ENCODE results near the gene ZNF775.
A peak's percentile ranks its signal among the peaks of the same experiment; 100 is the strongest.

Gene ZNF775

DNA sequence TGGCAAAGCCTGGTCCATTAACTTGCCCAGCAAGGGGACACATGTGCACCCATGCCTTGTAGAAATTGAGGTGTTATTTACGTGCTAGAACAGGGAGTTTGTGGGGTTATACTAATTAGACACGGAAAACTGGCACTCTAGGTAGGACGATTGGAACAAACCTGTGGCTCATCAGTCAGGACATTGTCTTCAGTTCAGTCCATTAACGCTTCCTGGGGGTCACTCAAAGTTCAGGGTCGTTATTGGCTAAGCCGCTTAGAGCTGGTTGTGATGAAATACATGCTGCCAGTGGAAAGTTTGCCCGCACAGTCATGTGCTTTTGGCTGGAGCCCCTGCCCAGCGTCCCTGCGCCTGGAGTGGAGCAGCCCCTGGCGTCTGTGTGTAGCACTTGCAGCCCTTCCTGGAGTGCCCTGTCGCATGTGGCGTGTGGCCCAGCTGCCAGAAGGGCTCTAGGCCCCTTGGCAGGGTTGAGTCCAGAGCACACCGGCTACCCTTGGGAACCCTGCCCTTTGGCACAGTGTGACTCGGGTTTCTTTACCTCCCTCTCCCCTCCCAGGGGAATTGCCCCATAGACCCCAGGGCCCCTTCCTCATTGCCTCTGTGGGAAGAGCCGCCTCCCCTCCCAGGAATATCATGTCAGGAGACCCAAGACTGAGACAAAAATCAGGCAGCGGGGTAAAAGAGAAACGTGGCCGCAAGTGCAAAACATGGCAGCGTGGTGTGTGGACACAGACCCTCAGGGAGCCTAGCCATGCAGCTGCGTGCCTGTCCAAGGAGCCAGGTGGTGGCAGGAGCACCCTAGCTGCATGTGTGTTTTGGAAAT, 9.8 kb downstream of the ZNF775 start:
- H3K4me1 ChIP-seq (ENCODE audit: insufficient read depth, low read length) = peaks cover 40% of the 10 kb centered on the region

GRCh38 chr7:150389532-150389816, 10.3 kb downstream of the ZNF775 start:
- Histone ChIP-seq H3K9ac (ENCODE audit: low read depth, low read length) (no peak overlapping the region), H3K4me1 (ENCODE audit: insufficient read depth, low read length) (peaks cover 40% of the 10 kb centered on the region), H3K9me3 (ENCODE audit: control insufficient read depth, insufficient read depth, low read length) (no peaks in the 10 kb centered on the region), H3K36me3 (ENCODE audit: insufficient read depth, low read length) (peaks cover 10% of the 10 kb centered on the region)

More for the DNA sequence above, 9.8 kb downstream of the ZNF775 start:
- no peaks in the 10 kb centered on the region for H3K9me3 ChIP-seq (ENCODE audit: control insufficient read depth, insufficient read depth, low read length)
- H3K9ac ChIP-seq (ENCODE audit: low read depth, low read length) = no peak overlapping the region
- H3K36me3 ChIP-seq (ENCODE audit: insufficient read depth, low read length) = peaks cover 10% of the 10 kb centered on the region

DNA sequence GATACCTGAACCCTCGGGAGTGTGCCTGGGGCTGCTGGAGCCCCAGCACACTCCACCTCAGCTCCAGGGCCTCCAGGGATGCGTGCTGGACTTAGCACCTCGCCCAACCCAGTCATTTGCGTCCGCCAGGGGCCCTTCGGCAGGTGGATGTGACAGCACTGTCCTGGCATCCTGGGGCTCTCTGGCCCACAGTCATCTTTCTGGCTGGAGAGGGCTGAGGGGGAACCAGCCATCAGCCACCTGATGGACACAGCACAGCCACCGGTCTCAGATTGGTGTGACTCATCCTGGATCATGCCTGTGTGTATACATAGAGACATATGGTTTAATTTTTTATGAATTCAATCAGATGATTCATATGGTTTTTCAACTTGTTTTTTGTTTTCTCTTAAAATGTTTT, 11.1 kb downstream of the ZNF775 start:
- H3K4me1 ChIP-seq (ENCODE audit: insufficient read depth, low read length) = peaks cover 38% of the 10 kb centered on the region
- peaks cover 10% of the 10 kb centered on the region for H3K36me3 ChIP-seq (ENCODE audit: insufficient read depth, low read length)
- H3K9ac ChIP-seq (ENCODE audit: low read depth, low read length) = no peak overlapping the region
- H3K9me3 ChIP-seq (ENCODE audit: control insufficient read depth, insufficient read depth, low read length) = no peaks in the 10 kb centered on the region

DNA sequence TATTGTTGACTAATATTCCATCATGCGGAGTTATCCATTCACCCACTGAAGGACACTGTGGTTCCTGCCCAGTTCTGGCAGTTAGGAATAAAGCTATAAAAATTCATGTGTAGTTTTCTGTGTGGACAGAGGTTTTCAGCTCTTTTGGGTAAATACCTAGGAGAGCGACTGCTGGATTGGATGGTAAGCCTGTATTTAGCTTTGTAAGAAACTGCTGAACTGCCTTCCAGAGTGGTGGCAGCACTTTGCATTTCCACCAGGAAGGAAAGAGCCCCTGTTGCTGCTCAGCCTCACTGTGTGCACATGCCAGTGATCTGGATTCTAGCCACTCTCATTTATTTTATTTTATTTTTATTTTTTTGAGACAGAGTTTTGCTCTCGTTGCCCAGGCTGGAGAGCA, 14.2 kb downstream of the ZNF775 start:
- H3K36me3 ChIP-seq (ENCODE audit: insufficient read depth, low read length) = peaks cover 10% of the 10 kb centered on the region

DNA sequence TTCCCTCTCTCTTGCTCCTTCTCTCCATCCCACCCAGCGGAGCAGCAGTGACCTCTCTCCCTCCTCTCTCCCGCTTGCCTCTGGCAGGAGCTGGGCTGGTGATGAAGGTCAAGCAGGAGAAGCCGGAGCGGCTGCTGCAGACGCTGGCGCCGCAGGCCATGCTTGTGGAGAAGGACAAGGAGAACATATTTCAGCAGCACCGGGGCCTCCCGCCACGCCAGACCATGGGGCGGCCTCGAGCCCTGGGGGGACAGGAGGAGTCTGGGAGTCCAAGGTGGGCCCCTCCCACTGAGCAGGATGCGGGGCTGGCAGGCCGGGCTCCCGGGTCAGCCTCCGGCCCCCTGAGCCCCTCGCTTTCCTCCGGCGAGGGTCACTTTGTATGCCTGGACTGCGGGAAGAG, 17.3 kb downstream of the ZNF775 start:
- Histone ChIP-seq H3K4me1 (ENCODE audit: insufficient read depth, low read length) (peaks cover 46% of the 10 kb centered on the region), H3K9ac (ENCODE audit: low read depth, low read length) (no peak overlapping the region), H3K36me3 (ENCODE audit: insufficient read depth, low read length) (no peaks in the 10 kb centered on the region), H3K9me3 (ENCODE audit: control insufficient read depth, insufficient read depth, low read length) (no peaks in the 10 kb centered on the region)

More for the DNA sequence above, 14.2 kb downstream of the ZNF775 start:
- Histone ChIP-seq H3K9me3 (ENCODE audit: control insufficient read depth, insufficient read depth, low read length) (no peaks in the 10 kb centered on the region), H3K4me1 (ENCODE audit: insufficient read depth, low read length) (peaks cover 22% of the 10 kb centered on the region; the same call in 1 of the 2 replicates), H3K9ac (ENCODE audit: low read depth, low read length) (no peak overlapping the region)

GRCh38 chr7:150396851-150397260, 17.7 kb downstream of the ZNF775 start:
- Histone ChIP-seq H3K4me1 (ENCODE audit: insufficient read depth, low read length) (peaks cover 48% of the 10 kb centered on the region), H3K9me3 (ENCODE audit: control insufficient read depth, insufficient read depth, low read length) (no peaks in the 10 kb centered on the region), H3K9ac (ENCODE audit: low read depth, low read length) (no peak overlapping the region), H3K36me3 (ENCODE audit: insufficient read depth, low read length) (no peaks in the 10 kb centered on the region)

- peaks cover 51% of the 10 kb centered on the region for H3K4me1 ChIP-seq (ENCODE audit: insufficient read depth, low read length)
- no peaks in the 10 kb centered on the region for H3K36me3 ChIP-seq (ENCODE audit: insufficient read depth, low read length)
- H3K9me3 ChIP-seq (ENCODE audit: control insufficient read depth, insufficient read depth, low read length) = no peaks in the 10 kb centered on the region
- no peak overlapping the region for H3K9ac ChIP-seq (ENCODE audit: low read depth, low read length)
Measured at GRCh38 chr7:150397346-150398107, 18.4 kb downstream of the ZNF775 start.

DNA sequence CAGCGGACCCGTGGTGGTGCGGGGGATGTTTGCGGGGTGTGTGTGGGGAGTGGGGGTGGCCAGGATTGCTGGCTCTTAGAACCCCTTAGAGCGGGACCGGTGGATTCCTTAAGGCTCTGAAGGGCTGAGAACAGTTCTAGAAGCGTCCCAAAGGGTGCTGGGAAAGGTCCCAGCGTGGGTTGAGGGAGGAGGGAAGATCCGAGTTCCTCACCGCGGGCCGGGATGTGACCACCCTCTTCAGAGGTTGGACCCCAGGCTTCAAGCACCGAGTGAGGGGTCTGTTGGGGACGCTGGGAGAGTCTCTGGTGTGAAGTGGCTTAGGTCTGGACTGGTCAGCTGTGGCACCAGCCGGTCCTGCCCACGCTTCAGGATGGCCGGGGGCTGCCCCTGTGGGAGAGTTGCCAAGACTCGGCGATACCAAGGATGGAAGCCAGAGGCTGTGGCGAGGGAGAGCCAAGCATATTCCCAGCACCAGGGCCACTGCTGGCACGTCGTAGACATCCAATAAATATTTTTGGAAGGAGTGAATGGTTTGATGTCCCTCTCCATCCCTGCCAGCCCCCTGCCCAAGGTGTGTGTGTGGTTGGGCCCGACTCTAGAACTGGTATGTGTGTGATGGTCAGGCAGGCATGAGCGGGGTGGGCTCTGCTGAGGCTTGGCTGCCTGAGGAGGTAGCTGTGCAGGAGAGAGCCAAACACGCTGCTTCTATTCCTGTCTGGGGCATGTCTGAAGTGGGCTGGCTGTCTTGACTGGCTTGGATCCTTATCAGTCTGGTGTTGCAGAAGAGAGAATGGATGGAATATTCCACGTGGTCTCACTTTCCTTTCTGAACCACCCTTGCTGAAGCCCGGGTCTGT, 19.2 kb downstream of the ZNF775 start:
- peaks cover 55% of the 10 kb centered on the region for H3K4me1 ChIP-seq (ENCODE audit: insufficient read depth, low read length)
- no peak overlapping the region for H3K9ac ChIP-seq (ENCODE audit: low read depth, low read length)
- no peaks in the 10 kb centered on the region for H3K9me3 ChIP-seq (ENCODE audit: control insufficient read depth, insufficient read depth, low read length)

DNA sequence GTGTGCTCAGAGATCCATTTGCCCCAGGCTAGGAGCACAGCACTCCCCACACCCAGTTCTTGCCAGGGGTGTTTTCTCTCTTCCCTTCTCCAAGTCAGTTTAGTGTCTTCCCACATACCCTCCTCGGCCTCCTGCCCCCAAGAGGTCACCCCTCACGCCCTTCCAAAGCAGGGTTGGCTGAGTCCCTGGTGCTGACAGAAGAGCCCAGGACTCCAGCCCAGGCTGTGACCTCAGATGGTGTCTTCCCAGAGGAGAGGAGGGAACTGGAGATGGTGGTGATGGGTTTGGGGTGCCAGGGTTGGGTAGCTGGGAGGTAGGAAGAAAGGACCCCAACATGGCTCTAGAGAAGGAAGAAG, 19.8 kb downstream of the ZNF775 start:
- Histone ChIP-seq H3K9me3 (ENCODE audit: control insufficient read depth, insufficient read depth, low read length) (no peaks in the 10 kb centered on the region), H3K9ac (ENCODE audit: low read depth, low read length) (no peak overlapping the region), H3K4me1 (ENCODE audit: insufficient read depth, low read length) (peaks cover 57% of the 10 kb centered on the region), H3K36me3 (ENCODE audit: insufficient read depth, low read length) (no peaks in the 10 kb centered on the region)

More for the DNA sequence above, 19.2 kb downstream of the ZNF775 start:
- no peaks in the 10 kb centered on the region for H3K36me3 ChIP-seq (ENCODE audit: insufficient read depth, low read length)

DNA sequence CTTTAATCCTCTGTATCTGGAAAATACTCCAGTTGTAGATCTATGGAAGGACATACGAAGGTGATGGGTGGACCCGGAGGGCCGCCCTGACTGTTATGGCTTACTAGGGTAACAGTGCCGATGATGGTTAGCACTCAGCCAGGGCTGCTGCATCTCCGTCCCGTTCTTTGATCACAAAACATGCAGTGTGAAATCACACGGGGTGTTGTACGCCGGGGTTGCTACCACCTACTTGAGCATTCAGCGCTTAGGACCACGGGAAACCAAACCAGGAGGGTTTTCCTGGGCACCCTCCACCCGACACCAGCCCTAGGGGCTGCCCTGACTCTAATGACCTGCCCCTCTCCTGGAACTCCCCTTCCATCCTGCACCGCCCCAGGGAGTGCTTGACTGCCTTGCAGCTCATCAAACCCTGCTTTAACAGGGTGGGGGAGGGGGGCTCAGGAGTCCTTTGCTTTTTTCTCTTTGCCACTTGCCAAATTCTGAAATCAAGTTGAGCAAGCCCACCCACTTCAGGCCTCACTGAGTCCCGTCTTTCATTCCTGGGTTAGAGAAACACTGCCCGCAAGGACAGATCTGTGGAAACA, 20.4 kb downstream of the ZNF775 start:
- no peaks in the 10 kb centered on the region for H3K36me3 ChIP-seq (ENCODE audit: insufficient read depth, low read length)
- H3K4me1 ChIP-seq (ENCODE audit: insufficient read depth, low read length) = peaks cover 58% of the 10 kb centered on the region
- peak overlapping the region; percentile 21; the same call in 1 of the 2 replicates for H3K9ac ChIP-seq (ENCODE audit: low read depth, low read length)
- no peaks in the 10 kb centered on the region for H3K9me3 ChIP-seq (ENCODE audit: control insufficient read depth, insufficient read depth, low read length)

DNA sequence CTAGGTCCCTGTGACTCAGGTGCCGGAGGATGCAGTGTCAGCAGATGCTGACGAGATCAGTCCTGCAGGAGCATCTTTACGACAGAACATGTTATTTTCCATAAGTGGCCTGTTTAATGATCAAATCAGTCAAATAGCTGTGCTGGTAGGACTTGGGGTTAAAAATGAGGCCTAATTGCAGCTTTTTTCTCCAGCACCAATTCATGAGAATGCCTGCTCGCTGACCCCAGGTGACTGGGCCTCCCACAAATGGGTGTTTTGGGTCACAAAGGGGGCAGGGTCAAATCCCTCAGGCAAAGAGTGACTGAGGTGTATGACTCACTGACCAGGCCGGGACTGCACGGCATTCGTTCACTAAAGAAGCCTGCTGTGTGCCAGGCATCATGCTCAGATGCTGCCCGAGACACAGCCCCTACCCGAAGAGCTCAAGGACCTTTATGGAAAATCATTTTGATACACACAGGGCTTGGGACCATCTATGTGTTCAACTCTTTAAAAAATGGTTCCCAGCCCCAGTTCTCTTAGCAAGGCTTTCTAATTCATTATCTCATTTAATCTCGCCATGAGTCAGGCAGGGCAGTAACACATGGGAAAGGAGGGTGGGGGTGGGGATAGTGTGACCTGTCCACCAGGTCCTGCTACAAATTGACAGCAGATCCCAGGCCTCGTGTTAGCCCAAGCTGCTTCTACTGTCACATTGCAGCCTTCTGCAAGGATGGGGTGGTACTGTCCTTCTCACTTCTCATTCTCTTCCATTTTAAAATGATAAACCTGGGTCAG, 21.1 kb downstream of the ZNF775 start:
- Histone ChIP-seq H3K9ac (ENCODE audit: low read depth, low read length) (peak overlapping the region; percentile 21; the same call in 1 of the 2 replicates), H3K36me3 (ENCODE audit: insufficient read depth, low read length) (no peaks in the 10 kb centered on the region), H3K4me1 (ENCODE audit: insufficient read depth, low read length) (peaks cover 54% of the 10 kb centered on the region), H3K9me3 (ENCODE audit: control insufficient read depth, insufficient read depth, low read length) (no peaks in the 10 kb centered on the region)

DNA sequence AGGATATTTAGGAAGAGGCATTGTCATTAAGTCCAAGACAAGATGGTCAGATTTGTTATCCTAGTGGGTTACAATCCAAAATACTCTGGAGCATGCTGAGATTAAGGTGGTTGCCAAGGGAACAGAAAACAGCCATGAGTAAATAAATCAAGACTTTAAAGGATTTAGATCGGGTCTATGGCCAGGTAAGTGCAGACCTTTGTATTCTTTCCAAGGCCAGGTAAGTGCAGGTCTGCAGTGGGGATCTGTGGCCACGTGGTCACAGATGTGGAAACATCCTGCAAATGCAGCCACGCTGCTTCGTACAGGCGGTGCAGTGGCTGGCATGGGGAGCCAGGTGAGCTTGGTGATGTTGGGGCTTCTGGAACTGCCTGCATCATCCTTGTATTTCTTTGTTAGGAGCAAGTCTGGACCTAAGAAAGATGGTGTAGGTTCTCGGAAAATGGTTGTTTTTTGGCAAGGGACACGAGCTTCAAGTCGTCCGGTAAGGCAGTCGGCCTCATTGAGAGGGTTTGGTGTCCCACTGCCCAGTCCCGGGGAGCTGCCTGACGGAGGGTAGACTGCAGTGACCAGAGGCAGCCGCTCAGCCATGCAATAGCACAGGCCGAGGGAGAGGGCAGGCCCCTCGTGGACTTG, 21.8 kb downstream of the ZNF775 start:
- Histone ChIP-seq H3K9ac (ENCODE audit: low read depth, low read length) (no peak overlapping the region; the same call in 1 of the 2 replicates), H3K9me3 (ENCODE audit: control insufficient read depth, insufficient read depth, low read length) (no peaks in the 10 kb centered on the region), H3K4me1 (ENCODE audit: insufficient read depth, low read length) (peaks cover 54% of the 10 kb centered on the region), H3K36me3 (ENCODE audit: insufficient read depth, low read length) (no peaks in the 10 kb centered on the region)

GRCh38 chr7:150401424-150401790, 22.3 kb downstream of the ZNF775 start:
- H3K9ac ChIP-seq (ENCODE audit: low read depth, low read length) = no peak overlapping the region; the same call in 1 of the 2 replicates
- no peaks in the 10 kb centered on the region for H3K9me3 ChIP-seq (ENCODE audit: control insufficient read depth, insufficient read depth, low read length)
- H3K36me3 ChIP-seq (ENCODE audit: insufficient read depth, low read length) = no peaks in the 10 kb centered on the region
- H3K4me1 ChIP-seq (ENCODE audit: insufficient read depth, low read length) = peaks cover 56% of the 10 kb centered on the region

All from ES-I3 (cell line).